ENCODE data around the gene TSEN2.

Gene TSEN2

GRCh38 chr3:12484198-12484982 is at the start of gene TSEN2:
TSEN2 (plus strand) TSS chr3:12484480; CDS start chr3:12489801, 5,321 bp downstream.
- intact Hi-C loops (cut with DNase I; ENCODE audit: low total_unique reads) = no loop called here
- peak within 1 kb of the TSS; percentile 77 for H3K27ac ChIP-seq
- TF ChIP-seq CTCF (IDR thresholded peaks at IDR 0.05) = peak; percentile 25 to 26
- DNase-seq = peak; percentile 87 to 95
- no peaks in the 10 kb centered on the region for H3K36me3 ChIP-seq
- H3K4me3 ChIP-seq = peak within 1 kb of the TSS; percentile 71 to 93
- H3K27me3 ChIP-seq = no peaks in the 10 kb centered on the region
- H3K9me3 ChIP-seq = no peaks in the 10 kb centered on the region
- peaks cover 0 to 35% (median 17%) of the 10 kb centered on the region in 4 donors for H3K4me1 ChIP-seq

- no peak for DNase-seq
- H3K4me1 ChIP-seq = peaks cover 0 to 18% (median 2%) of the 10 kb centered on the region in 4 donors
- no peak overlapping the region for H3K27ac ChIP-seq
- H3K4me3 ChIP-seq = no peak overlapping the region
- no peaks in the 10 kb centered on the region for H3K36me3 ChIP-seq
- no peaks in the 10 kb centered on the region for H3K9me3 ChIP-seq
- peaks cover 0 to 5% of the 10 kb centered on the region in 2 donors for H3K27me3 ChIP-seq
- intact Hi-C loops (cut with DNase I; ENCODE audit: low total_unique reads) = no loop called here
- TF ChIP-seq CTCF (IDR thresholded peaks at IDR 0.05) = no peak
These were observed 47.6 kb upstream of the TSEN2 start for GRCh38 chr3:12436514-12437220.

GRCh38 chr3:12437221-12437605 is 47.1 kb upstream of the TSEN2 start:
- Histone ChIP-seq H3K36me3 (no peaks in the 10 kb centered on the region), H3K4me3 (no peak overlapping the region), H3K4me1 (peaks cover 0 to 18% (median 2%) of the 10 kb centered on the region in 4 donors), H3K27me3 (peaks cover 0 to 9% of the 10 kb centered on the region in 2 donors), H3K9me3 (no peaks in the 10 kb centered on the region), H3K27ac (no peak overlapping the region)
- TF ChIP-seq CTCF (IDR thresholded peaks at IDR 0.05) = no peak
- no peak for DNase-seq
- intact Hi-C loops (cut with DNase I; ENCODE audit: low total_unique reads) = no loop called here

- TF ChIP-seq CTCF (IDR thresholded peaks at IDR 0.05) = no peak
- intact Hi-C loops (cut with DNase I; ENCODE audit: low total_unique reads) = no loop called here
These were observed 46.4 kb upstream of the TSEN2 start for GRCh38 chr3:12437861-12438260.

GRCh38 chr3:12438318-12438717 is 46.0 kb upstream of the TSEN2 start:
- Histone ChIP-seq H3K27ac (no peak overlapping the region), H3K4me1 (peaks cover 0 to 18% (median 2%) of the 10 kb centered on the region in 4 donors), H3K36me3 (no peaks in the 10 kb centered on the region), H3K27me3 (peaks cover 0 to 14% of the 10 kb centered on the region in 2 donors), H3K4me3 (no peak overlapping the region), H3K9me3 (no peaks in the 10 kb centered on the region)
- intact Hi-C loops (cut with DNase I; ENCODE audit: low total_unique reads) = no loop called here
- TF ChIP-seq CTCF (IDR thresholded peaks at IDR 0.05) = no peak
- DNase-seq = no peak

More at GRCh38 chr3:12437861-12438260, 46.4 kb upstream of the TSEN2 start:
- H3K4me3 ChIP-seq = no peak overlapping the region
- no peak for DNase-seq
- H3K36me3 ChIP-seq = no peaks in the 10 kb centered on the region
- peaks cover 0 to 18% (median 2%) of the 10 kb centered on the region in 4 donors for H3K4me1 ChIP-seq
- no peaks in the 10 kb centered on the region for H3K9me3 ChIP-seq
- H3K27ac ChIP-seq = no peak overlapping the region
- H3K27me3 ChIP-seq = peaks cover 0 to 12% of the 10 kb centered on the region in 2 donors

Data from tibial artery (tissue), 4 donors.